ENCODE results near the gene FLOT2. TPM values are rescaled to one million over a fixed set of nuclear protein-coding genes. Genes with fewer than 3 reads are reported as not detected.

FLOT2 gene
- total RNA-seq, 1 experiment from 2014 or later: 98.1 TPM

GRCh38 chr17:28944862-28945741 lies 47.6 kb upstream of the FLOT2 start:
- Histone ChIP-seq H3K9ac (ENCODE audit: low read length) (no peak overlapping the region), H3K9me2 (ENCODE audit: insufficient read depth) (no peaks in the 10 kb centered on the region), H3K27me3 (ENCODE audit: insufficient read depth, low read length) (no peaks in the 10 kb centered on the region), H3K4me3 (replicated peaks in 1 of 2; ENCODE audit: low read depth in 1 of 2, low read length in 2 of 2) (no peak overlapping the region), H3K79me2 (ENCODE audit: insufficient read depth, low read length) (peaks cover 100% of the 10 kb centered on the region), H3K9me3 (ENCODE audit: control insufficient read depth in 1 of 2, insufficient read depth in 1 of 2, low read depth in 1 of 2, low read length in 2 of 2) (no peaks in the 10 kb centered on the region), H2AFZ (ENCODE audit: low read depth, low read length, poor library complexity, severe bottlenecking) (no peak overlapping the region), H3K27ac (ENCODE audit: low read depth, low read length) (no peak overlapping the region), H3K4me2 (ENCODE audit: low read length) (no peak overlapping the region), H4K20me1 (ENCODE audit: insufficient read depth) (no peaks in the 10 kb centered on the region), H3K4me1 (ENCODE audit: control insufficient read depth in 1 of 2, insufficient read depth in 2 of 2, low read length in 2 of 2) (peaks cover 9 to 11% of the 10 kb centered on the region in 2 experiments), H3K36me3 (ENCODE audit: control insufficient read depth in 1 of 2, insufficient read depth in 2 of 2, low read length in 2 of 2) (peaks cover 6 to 17% of the 10 kb centered on the region in 2 experiments; a peak in 3 of 4 replicates)
- TF ChIP-seq JUND (IDR thresholded peaks at IDR 0.05) (no peak), SP1 (IDR thresholded peaks at IDR 0.05; ENCODE audit: low read depth) (no peak), CEBPB (IDR thresholded peaks at IDR 0.05; ENCODE audit: low read depth) (no peak), CTCF (IDR thresholded peaks at IDR 0.05 in 2 of 3, conservative IDR thresholded peaks at IDR 0.05 in 1 of 3; ENCODE audit: borderline replicate concordance in 1 of 3, insufficient read depth in 1 of 3, low read depth in 2 of 3, low read length in 2 of 3) (no peak), FOSL1 (IDR thresholded peaks at IDR 0.05; ENCODE audit: low read depth) (no peak), EZH2 (IDR thresholded peaks at IDR 0.05) (no peak), ELF1 (IDR thresholded peaks at IDR 0.05; ENCODE audit: borderline replicate concordance, low read depth) (no peak), CBX3 (IDR thresholded peaks at IDR 0.05; ENCODE audit: low read depth) (no peak), POLR2A (IDR thresholded peaks at IDR 0.05; ENCODE audit: borderline replicate concordance, extremely low read depth, insufficient read depth, insufficient read length) (no peak), ZBTB33 (IDR thresholded peaks at IDR 0.05; ENCODE audit: extremely low read depth, insufficient replicate concordance, low read length) (no peak), POLR2AphosphoS5 (IDR thresholded peaks at IDR 0.05; ENCODE audit: low read depth, low read length) (no peak), TCF7L2 (IDR thresholded peaks at IDR 0.05; ENCODE audit: borderline replicate concordance, extremely low read depth, insufficient read depth, insufficient read length) (no peak)
- ChIA-PET RAD21 (ENCODE audit: low non-redundant PET in 1 of 2, low total read pairs in 2 of 2, uncharacterized antibody in 2 of 2, unreplicated experiment in 2 of 2) (no interaction called here), POLR2A (no interaction called here), CTCF (no interaction called here)
- DNase-seq (ENCODE audit: low read depth, low spot score): no peak
- no peak for ATAC-seq
- no TSS peak for BruUV-seq (replicated peaks)
- intact Hi-C loops (cut with micrococcal nuclease): no loop called here

All from HCT116 (cell line).